Loucy (cell line): Measurements from ENCODE around the gene SEMA5B.

Experiments used
- H2AFZ ChIP-seq: fragments of 200-600 bp; sonication (generic); 2 replicates; pipeline ENCODE4 v1.6.0; 2016; ENCODE audit warnings: antibody characterized with exemption, mild to moderate bottlenecking, low read length, moderate library complexity
- H3F3A ChIP-seq: fragments of 200-600 bp; 2 replicates; pipeline ENCODE4 v1.6.0; 2016; ENCODE audit warnings: antibody characterized with exemption, low read depth, mild to moderate bottlenecking
- H3K27me3 ChIP-seq: fragments of 200-600 bp; sonication (generic); 2 replicates; pipeline ENCODE4 v1.6.1; 2014; ENCODE audit warnings: low read length, mild to moderate bottlenecking; ENCODE audit not compliant: insufficient read depth, poor library complexity, severe bottlenecking
- H3K36me3 ChIP-seq: fragments of 200-600 bp; sonication (generic); 2 replicates; pipeline ENCODE4 v1.6.1; 2016; ENCODE audit warnings: low read length; ENCODE audit not compliant: insufficient read depth
- H3K4me1 ChIP-seq: fragments of 200-600 bp; sonication (generic); 2 replicates; pipeline ENCODE4 v1.5.1; 2014; ENCODE audit warnings: low read length, mild to moderate bottlenecking; ENCODE audit not compliant: insufficient read depth, poor library complexity, severe bottlenecking
- H3K4me2 ChIP-seq: fragments of 200-600 bp; sonication (generic); 2 replicates; pipeline ENCODE4 v1.6.0; 2014; ENCODE audit warnings: antibody characterized with exemption, low read length, low read depth, mild to moderate bottlenecking; ENCODE audit not compliant: poor library complexity, severe bottlenecking
- H3K4me3 ChIP-seq: fragments of 200-600 bp; sonication (generic); 2 replicates; pipeline ENCODE4 v1.5.1; 2014; ENCODE audit warnings: low read length, mild to moderate bottlenecking, mixed read lengths; ENCODE audit not compliant: poor library complexity, severe bottlenecking
- H3K79me2 ChIP-seq: fragments of 200-600 bp; sonication (generic); 2 replicates; pipeline ENCODE4 v1.6.1; 2014; ENCODE audit warnings: low read length; ENCODE audit not compliant: insufficient read depth
- H3K9ac ChIP-seq: fragments of 200-600 bp; sonication (generic); 2 replicates; pipeline ENCODE4 v1.6.0; 2014; ENCODE audit warnings: mild to moderate bottlenecking, low read depth, low read length, moderate library complexity; ENCODE audit not compliant: poor library complexity, severe bottlenecking
- H3K9me2 ChIP-seq: fragments of 200-600 bp; sonication (generic); replicated peaks from 2 replicates; pipeline ENCODE4 v1.6.1; 2016; ENCODE audit warnings: low read depth, low read length, mixed read lengths
- H3K9me3 ChIP-seq: fragments of 200-600 bp; sonication (generic); 2 replicates; pipeline ENCODE4 v1.6.1; 2014; ENCODE audit warnings: mild to moderate bottlenecking, antibody characterized with exemption, low read length, low read depth; ENCODE audit not compliant: insufficient read depth
- H4K20me1 ChIP-seq: fragments of 200-600 bp; sonication (generic); 2 replicates; pipeline ENCODE4 v1.6.0; 2014; ENCODE audit warnings: antibody characterized with exemption, low read length, mild to moderate bottlenecking; ENCODE audit not compliant: insufficient read depth, poor library complexity, severe bottlenecking
- EZH2phosphoT487 ChIP-seq: fragments of 200-600 bp; IDR thresholded peaks from 2 replicates; pipeline ENCODE4 v1.6.1; 2018; ENCODE audit warnings: antibody characterized with exemption, mild to moderate bottlenecking, moderate library complexity, borderline replicate concordance
- TF ChIP-seq, protein P1 (sequence below): fragments of 200-600 bp; sonication (generic); conservative IDR thresholded peaks from 2 replicates; pipeline ENCODE4 v1.5.1; 2014; ENCODE audit warnings: mild to moderate bottlenecking, antibody characterized with exemption, low read length

Gene SEMA5B

DNA sequence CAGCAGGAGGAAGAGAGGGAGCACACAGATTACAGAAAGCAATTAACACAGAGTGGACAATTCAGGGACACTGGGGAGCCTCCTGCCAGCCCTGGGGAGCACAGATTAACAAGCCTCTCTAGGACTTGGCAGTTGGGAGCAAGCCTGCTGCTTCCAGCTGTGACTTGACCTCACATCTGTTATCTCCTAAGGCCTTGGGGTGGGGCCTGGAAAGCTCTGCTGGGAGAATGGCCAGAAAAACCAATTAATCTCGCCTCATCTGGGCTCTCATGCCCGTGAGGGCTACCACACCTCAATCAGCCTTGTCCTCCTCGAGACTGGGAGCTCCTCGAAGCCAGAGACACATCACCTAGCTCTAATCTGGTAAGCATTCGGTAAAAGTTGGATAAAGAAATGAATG is 39.1 kb downstream of the SEMA5B start:
- no peaks in the 10 kb centered on the region for H3K9me2 ChIP-seq
- H4K20me1 ChIP-seq, result no peaks in the 10 kb centered on the region
- H2AFZ ChIP-seq, result no peak overlapping the region
- no peaks in the 10 kb centered on the region for H3K4me1 ChIP-seq
- H3K9ac ChIP-seq, result no peak overlapping the region
- H3K9me3 ChIP-seq, result no peaks in the 10 kb centered on the region
- H3K4me3 ChIP-seq, result no peak overlapping the region
- no peaks in the 10 kb centered on the region for H3K79me2 ChIP-seq
- TF ChIP-seq, protein P1, sequence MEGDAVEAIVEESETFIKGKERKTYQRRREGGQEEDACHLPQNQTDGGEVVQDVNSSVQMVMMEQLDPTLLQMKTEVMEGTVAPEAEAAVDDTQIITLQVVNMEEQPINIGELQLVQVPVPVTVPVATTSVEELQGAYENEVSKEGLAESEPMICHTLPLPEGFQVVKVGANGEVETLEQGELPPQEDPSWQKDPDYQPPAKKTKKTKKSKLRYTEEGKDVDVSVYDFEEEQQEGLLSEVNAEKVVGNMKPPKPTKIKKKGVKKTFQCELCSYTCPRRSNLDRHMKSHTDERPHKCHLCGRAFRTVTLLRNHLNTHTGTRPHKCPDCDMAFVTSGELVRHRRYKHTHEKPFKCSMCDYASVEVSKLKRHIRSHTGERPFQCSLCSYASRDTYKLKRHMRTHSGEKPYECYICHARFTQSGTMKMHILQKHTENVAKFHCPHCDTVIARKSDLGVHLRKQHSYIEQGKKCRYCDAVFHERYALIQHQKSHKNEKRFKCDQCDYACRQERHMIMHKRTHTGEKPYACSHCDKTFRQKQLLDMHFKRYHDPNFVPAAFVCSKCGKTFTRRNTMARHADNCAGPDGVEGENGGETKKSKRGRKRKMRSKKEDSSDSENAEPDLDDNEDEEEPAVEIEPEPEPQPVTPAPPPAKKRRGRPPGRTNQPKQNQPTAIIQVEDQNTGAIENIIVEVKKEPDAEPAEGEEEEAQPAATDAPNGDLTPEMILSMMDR, result no peak
- TF ChIP-seq EZH2phosphoT487, result no peak
- H3K27me3 ChIP-seq, result peaks cover 85% of the 10 kb centered on the region
- H3K4me2 ChIP-seq, result no peak overlapping the region
- no peaks in the 10 kb centered on the region for H3F3A ChIP-seq
- H3K36me3 ChIP-seq, result no peaks in the 10 kb centered on the region

DNA sequence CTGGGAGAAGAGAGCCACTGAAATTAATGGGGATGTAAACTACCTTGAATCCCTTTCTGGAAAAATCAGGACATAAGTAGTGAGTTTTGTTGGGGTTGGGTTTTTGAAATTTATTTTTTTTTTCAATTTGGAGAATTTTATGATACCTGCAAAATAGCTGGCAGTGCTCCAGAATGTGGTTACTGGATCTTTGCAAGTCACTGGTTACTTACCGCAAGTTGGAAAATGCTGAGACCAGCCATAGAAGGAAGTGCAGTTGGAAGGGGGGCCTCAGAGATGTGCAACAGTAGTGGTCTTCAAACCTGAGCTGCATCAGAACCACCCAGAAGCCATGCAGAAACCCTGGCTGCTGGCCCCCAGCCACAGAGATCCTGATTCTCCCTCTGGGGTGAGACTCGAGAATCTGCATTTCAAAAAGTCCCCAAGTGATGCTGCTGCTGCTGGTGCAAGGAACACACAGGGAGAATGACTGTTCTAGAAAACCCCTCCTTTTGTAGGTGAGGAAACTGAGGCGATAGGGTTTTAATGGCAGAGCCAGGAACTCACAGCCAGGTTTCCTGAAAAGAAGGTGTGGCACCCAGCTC is 39.7 kb downstream of the SEMA5B start:
- Histone ChIP-seq H3F3A (no peaks in the 10 kb centered on the region), H3K36me3 (no peaks in the 10 kb centered on the region), H2AFZ (no peak overlapping the region), H3K9me2 (no peaks in the 10 kb centered on the region), H3K9ac (no peak overlapping the region), H3K27me3 (peaks cover 85% of the 10 kb centered on the region), H4K20me1 (no peaks in the 10 kb centered on the region), H3K4me2 (no peak overlapping the region), H3K4me1 (no peaks in the 10 kb centered on the region), H3K4me3 (no peak overlapping the region), H3K9me3 (no peaks in the 10 kb centered on the region), H3K79me2 (no peaks in the 10 kb centered on the region)
- TF ChIP-seq EZH2phosphoT487, result no peak
- TF ChIP-seq, protein P1, result no peak

DNA sequence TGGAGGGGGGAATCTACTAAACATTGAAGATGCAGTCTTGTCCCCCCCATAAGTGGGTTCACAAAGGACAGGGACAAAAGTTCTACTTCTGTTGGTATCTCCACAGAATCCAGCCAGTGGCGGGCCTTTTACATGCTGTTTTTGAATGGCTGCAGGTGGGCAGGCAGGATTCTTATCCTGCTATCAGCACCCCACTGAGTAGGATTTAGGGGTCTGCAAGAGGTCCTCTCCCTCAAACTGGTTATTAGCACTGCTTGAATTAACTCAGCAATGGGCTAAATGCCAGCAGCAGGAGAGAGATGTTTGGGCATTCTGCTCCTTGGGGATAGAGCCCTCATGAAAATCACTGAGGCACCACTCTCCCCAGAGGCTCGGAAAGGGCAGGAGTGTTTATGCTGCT is 40.3 kb downstream of the SEMA5B start:
- TF ChIP-seq EZH2phosphoT487, result no peak
- TF ChIP-seq, protein P1, result no peak
- Histone ChIP-seq H3K36me3 (no peaks in the 10 kb centered on the region), H2AFZ (no peak overlapping the region), H3K4me3 (no peak overlapping the region), H3K9me2 (no peaks in the 10 kb centered on the region), H3K27me3 (peaks cover 89% of the 10 kb centered on the region), H4K20me1 (no peaks in the 10 kb centered on the region), H3K9me3 (no peaks in the 10 kb centered on the region), H3F3A (no peaks in the 10 kb centered on the region), H3K4me1 (no peaks in the 10 kb centered on the region), H3K79me2 (no peaks in the 10 kb centered on the region), H3K4me2 (no peak overlapping the region), H3K9ac (no peak overlapping the region)
